Fibroblast of villous mesenchyme (primary cell): ENCODE measurements around the gene VSX2. TPM values are rescaled to one million over a fixed set of nuclear protein-coding genes. Genes with fewer than 3 reads are reported as not detected.

Experiments
- DNase-seq: peaks from one replicate; pipeline ENCODE4 v3.0.0-alpha.2; 2010; ENCODE audit warnings: low read depth
- H3K4me3 ChIP-seq: 2 replicates; pipeline ENCODE4 v1.5.1; 2011; ENCODE audit warnings: low read depth, mild to moderate bottlenecking, low read length
- CTCF ChIP-seq: IDR thresholded peaks from 2 replicates; pipeline ENCODE4 v1.5.1; 2012; ENCODE audit warnings: low read depth, mild to moderate bottlenecking, low read length; ENCODE audit not compliant: insufficient read depth
- total RNA-seq: library from RNA; depleted of rRNA; stranded (reverse); fragments of >200 nt; gene quantifications from 2 replicates; pipeline ENCODE4 v1.2.3, GENCODE V29; 2012

Gene VSX2
- total RNA-seq, 1 donor = not detected

GRCh38 chr14:74240794-74241651, 1.8 kb downstream of the VSX2 start:
- DNase-seq = no peak
- no peak for TF ChIP-seq CTCF
- no peak overlapping the region for H3K4me3 ChIP-seq

GRCh38 chr14:74241652-74242017, 2.4 kb downstream of the VSX2 start:
- TF ChIP-seq CTCF = no peak
- DNase-seq = no peak
- H3K4me3 ChIP-seq = no peak overlapping the region

- no peak for DNase-seq
- H3K4me3 ChIP-seq = no peak overlapping the region
- TF ChIP-seq CTCF = no peak
Measured at GRCh38 chr14:74242021-74242779, 3.0 kb downstream of the VSX2 start.

- H3K4me3 ChIP-seq = no peak overlapping the region
- no peak for TF ChIP-seq CTCF
- no peak for DNase-seq
Measured at GRCh38 chr14:74242780-74243042, 3.5 kb downstream of the VSX2 start.

- no peak overlapping the region for H3K4me3 ChIP-seq
- no peak for DNase-seq
- no peak for TF ChIP-seq CTCF
Measured at GRCh38 chr14:74243051-74243450, 3.8 kb downstream of the VSX2 start.

GRCh38 chr14:74244115-74244514, 4.9 kb downstream of the VSX2 start:
- TF ChIP-seq CTCF = no peak
- no peak for DNase-seq
- no peak overlapping the region for H3K4me3 ChIP-seq
